GM10266 (cell line): ENCODE results near the gene MYL1.

Source experiments
- DNase-seq: peaks from one replicate; pipeline ENCODE4 v3.0.0; 2012; ENCODE audit errors: extremely low spot score
- CTCF ChIP-seq: IDR thresholded peaks from 2 replicates; pipeline ENCODE4 v1.5.1; 2012; ENCODE audit warnings: mild to moderate bottlenecking, low read depth; ENCODE audit not compliant: control insufficient read depth, insufficient read depth; ENCODE audit errors: missing control alignments

MYL1 gene

GRCh38 chr2:210315015-210315788 lies at the start of gene MYL1:
Gene MYL1, minus strand, starts transcription at chr2:210315174. Its CDS starts 132 bp downstream, at chr2:210315042.
- no peak for DNase-seq
- TF ChIP-seq CTCF = no peak

GRCh38 chr2:210363876-210364275 lies 48.9 kb upstream of the MYL1 start:
- no peak for DNase-seq
- no peak for TF ChIP-seq CTCF

- DNase-seq = no peak
- TF ChIP-seq CTCF = no peak
Measured at GRCh38 chr2:210363261-210363660, 48.3 kb upstream of the MYL1 start.

GRCh38 chr2:210360412-210360811 lies 45.4 kb upstream of the MYL1 start:
- no peak for TF ChIP-seq CTCF
- no peak for DNase-seq

- no peak for DNase-seq
- TF ChIP-seq CTCF = no peak
Measured at GRCh38 chr2:210356944-210357343, 42.0 kb upstream of the MYL1 start.

- DNase-seq = no peak
- no peak for TF ChIP-seq CTCF
Measured at GRCh38 chr2:210337159-210337558, 22.2 kb upstream of the MYL1 start.

- no peak for DNase-seq
- no peak for TF ChIP-seq CTCF
Measured at GRCh38 chr2:210324906-210325305, 9.9 kb upstream of the MYL1 start.
